Body of pancreas (tissue), 4 donors: ENCODE data around the gene BHLHA9.

Experiments
- POLR2A ChIP-seq, 3 donors: fragments of 450-650 bp; IDR thresholded peaks; one replicate each; pipeline ENCODE4 v1.6.1; 2016; ENCODE audit warnings: antibody characterized with exemption in 3 of 3, mild to moderate bottlenecking in 2 of 3
- TF ChIP-seq, protein P1 (sequence below), 7 experiments: fragments of 450-650 bp in 4 of 7; fragments of 200-600 bp in 3 of 7; sonication (generic) in 3 of 7; IDR thresholded peaks; one replicate each; pipeline ENCODE4 v1.5.1; 2016 to 2019; ENCODE audit warnings: antibody characterized with exemption in 7 of 7

DNA sequence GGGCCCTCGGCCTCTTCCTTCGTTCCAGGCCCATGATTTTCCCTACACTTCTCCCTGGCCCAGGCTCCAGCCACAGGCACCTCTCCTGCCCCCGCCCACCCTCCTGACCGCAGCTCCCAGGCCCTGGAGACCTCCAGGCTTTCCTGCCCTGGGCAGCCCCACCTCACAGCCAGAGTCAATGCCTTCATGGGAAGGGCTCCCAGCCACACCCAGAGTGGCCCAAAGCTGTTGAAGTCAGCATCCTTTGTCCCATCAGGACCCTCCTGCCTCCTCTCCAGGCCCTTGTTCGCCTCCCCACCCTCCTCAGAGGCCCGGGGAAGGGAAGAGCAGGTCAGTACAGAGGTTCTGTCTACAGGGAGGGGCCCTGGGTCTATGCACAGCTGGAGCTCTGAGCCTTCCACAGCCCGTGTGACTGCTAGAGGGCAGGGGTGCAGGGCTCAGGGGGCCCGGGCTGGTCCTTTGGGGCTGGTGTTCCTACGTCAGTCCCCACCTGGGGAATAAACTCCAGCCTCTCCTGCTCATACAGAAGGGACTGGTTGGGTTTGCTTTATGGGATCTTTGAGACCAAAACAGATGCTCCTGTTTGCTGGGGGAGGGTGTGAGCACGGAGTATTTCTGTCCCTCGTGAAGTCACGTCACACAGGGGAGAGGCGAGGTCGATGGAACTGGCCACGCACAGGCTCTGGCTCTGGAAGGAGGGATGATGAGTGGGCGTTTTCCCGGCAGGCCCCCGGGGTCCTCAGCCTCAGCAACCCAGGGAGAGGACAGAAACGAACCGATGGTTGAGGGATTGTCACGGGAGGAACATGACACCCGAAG is 29.5 kb downstream of the BHLHA9 start:
- no peak for TF ChIP-seq POLR2A (IDR thresholded peaks at IDR 0.05)
- TF ChIP-seq, protein P1, sequence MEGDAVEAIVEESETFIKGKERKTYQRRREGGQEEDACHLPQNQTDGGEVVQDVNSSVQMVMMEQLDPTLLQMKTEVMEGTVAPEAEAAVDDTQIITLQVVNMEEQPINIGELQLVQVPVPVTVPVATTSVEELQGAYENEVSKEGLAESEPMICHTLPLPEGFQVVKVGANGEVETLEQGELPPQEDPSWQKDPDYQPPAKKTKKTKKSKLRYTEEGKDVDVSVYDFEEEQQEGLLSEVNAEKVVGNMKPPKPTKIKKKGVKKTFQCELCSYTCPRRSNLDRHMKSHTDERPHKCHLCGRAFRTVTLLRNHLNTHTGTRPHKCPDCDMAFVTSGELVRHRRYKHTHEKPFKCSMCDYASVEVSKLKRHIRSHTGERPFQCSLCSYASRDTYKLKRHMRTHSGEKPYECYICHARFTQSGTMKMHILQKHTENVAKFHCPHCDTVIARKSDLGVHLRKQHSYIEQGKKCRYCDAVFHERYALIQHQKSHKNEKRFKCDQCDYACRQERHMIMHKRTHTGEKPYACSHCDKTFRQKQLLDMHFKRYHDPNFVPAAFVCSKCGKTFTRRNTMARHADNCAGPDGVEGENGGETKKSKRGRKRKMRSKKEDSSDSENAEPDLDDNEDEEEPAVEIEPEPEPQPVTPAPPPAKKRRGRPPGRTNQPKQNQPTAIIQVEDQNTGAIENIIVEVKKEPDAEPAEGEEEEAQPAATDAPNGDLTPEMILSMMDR (IDR thresholded peaks at IDR 0.05) = no peak
